Liver (tissue), 9 donors: ENCODE data around the gene ZG16B. TPM values are rescaled to one million over a fixed set of nuclear protein-coding genes. Genes with fewer than 3 reads are reported as not detected.

Experiments
- DNase-seq: peaks from one replicate; pipeline ENCODE4 v3.0.0-alpha.2; 2017; ENCODE audit warnings: low spot score
- H3K27ac ChIP-seq, 2 donors: one replicate each; pipeline ENCODE4 v1.7.0; 2013; ENCODE audit warnings: inconsistent platforms in 2 of 2, low read length in 2 of 2, control low read depth in 1 of 2, low read depth in 1 of 2, mild to moderate bottlenecking in 1 of 2
- H3K27me3 ChIP-seq, 4 donors: one replicate each; pipeline versions ENCODE4 v1.6.1 to v1.7.0; 2013; ENCODE audit warnings: low read length in 3 of 4, inconsistent platforms in 1 of 4, mild to moderate bottlenecking in 1 of 4, moderate library complexity in 1 of 4; ENCODE audit not compliant: control insufficient read depth in 4 of 4, insufficient read depth in 4 of 4
- H3K36me3 ChIP-seq, 4 donors: one replicate each; pipeline versions ENCODE4 v1.6.1 to v1.7.0; 2013; ENCODE audit warnings: low read length in 3 of 4, mild to moderate bottlenecking in 3 of 4, low read depth in 1 of 4, moderate library complexity in 1 of 4; ENCODE audit not compliant: control insufficient read depth in 4 of 4, insufficient read depth in 3 of 4
- H3K4me1 ChIP-seq, 4 donors: one replicate each; pipeline versions ENCODE4 v1.6.1 to v1.7.0; 2013; ENCODE audit warnings: low read length in 3 of 4, mild to moderate bottlenecking in 3 of 4, moderate library complexity in 1 of 4; ENCODE audit not compliant: control insufficient read depth in 4 of 4, insufficient read depth in 4 of 4
- H3K4me3 ChIP-seq, 3 donors: one replicate each; pipeline versions ENCODE4 v1.6.1 to v1.7.0; 2013; ENCODE audit warnings: low read length in 3 of 3, control low read depth in 1 of 3, low read depth in 1 of 3, mild to moderate bottlenecking in 1 of 3
- H3K9ac ChIP-seq, 2 donors: one replicate each; pipeline ENCODE4 v1.7.0; 2013; ENCODE audit warnings: low read length in 2 of 2, mild to moderate bottlenecking in 2 of 2, moderate library complexity in 2 of 2, control low read depth in 1 of 2, low read depth in 1 of 2
- H3K9me3 ChIP-seq, 4 donors: one replicate each; pipeline versions ENCODE4 v1.6.1 to v1.7.0; 2013; ENCODE audit warnings: low read length in 3 of 4; ENCODE audit not compliant: control insufficient read depth in 4 of 4
- CTCF ChIP-seq: fragments of 150-350 bp; IDR thresholded peaks from 2 replicates; pipeline ENCODE4 v1.5.1; 2017; ENCODE audit warnings: improper control_type of control experiment, low read depth, low read length; ENCODE audit not compliant: missing input control
- EGR1 ChIP-seq, 2 donors: IDR thresholded peaks; 2 replicates each; pipeline ENCODE4 v1.6.1; 2016 to 2018; ENCODE audit warnings: antibody characterized with exemption in 2 of 2, low read depth in 2 of 2
- GABPA ChIP-seq, 2 donors: IDR thresholded peaks in 1 of 2; conservative IDR thresholded peaks in 1 of 2; 2 replicates each; pipeline ENCODE4 v1.6.1; 2016; ENCODE audit warnings: antibody characterized with exemption in 2 of 2, mild to moderate bottlenecking in 1 of 2, moderate library complexity in 1 of 2
- HNF4G ChIP-seq: IDR thresholded peaks from 2 replicates; pipeline ENCODE4 v1.6.1; 2016; ENCODE audit warnings: antibody characterized with exemption
- JUND ChIP-seq, 2 donors: IDR thresholded peaks; 2 replicates each; pipeline ENCODE4 v1.6.1; 2016; ENCODE audit warnings: antibody characterized with exemption in 2 of 2
- MAX ChIP-seq: IDR thresholded peaks from 2 replicates; pipeline ENCODE4 v1.6.1; 2016; ENCODE audit warnings: antibody characterized with exemption
- NR2F2 ChIP-seq: IDR thresholded peaks from 2 replicates; pipeline ENCODE4 v1.6.1; 2016; ENCODE audit warnings: antibody characterized with exemption
- RAD21 ChIP-seq, 2 donors: IDR thresholded peaks; 2 replicates each; pipeline ENCODE4 v1.6.1; 2016; ENCODE audit warnings: antibody characterized with exemption in 2 of 2, mild to moderate bottlenecking in 2 of 2
- REST ChIP-seq: IDR thresholded peaks from 2 replicates; pipeline ENCODE4 v1.6.1; 2016; ENCODE audit warnings: antibody characterized with exemption, mild to moderate bottlenecking
- RXRA ChIP-seq, 2 donors: IDR thresholded peaks; 2 replicates each; pipeline ENCODE4 v1.6.1; 2017 to 2018; ENCODE audit warnings: antibody characterized with exemption in 2 of 2, mild to moderate bottlenecking in 1 of 2
- WGBS: extraction: QIAGEN DNeasy Blood & Tissue Kit; methylation state at CpG from one replicate; pipeline ENCODE4 v1.1.7; 2013; 5-methylcytosine and 5-hydroxymethylcytosine counted together
- polyA plus RNA-seq, 2 donors: library from polyadenylated mRNA; stranded (reverse) in 1 of 2; unstranded in 1 of 2; fragments of 200-250 nt in 1 of 2; fragments of >200 nt in 1 of 2; fragmentation: Nextera tagmentation in 1 of 2; extraction: Ambion mirVana in 1 of 2; gene quantifications; one replicate each; pipeline versions ENCODE4 v1.2.1 to v1.2.3, GENCODE V29; 2013 to 2015
- total RNA-seq, 2 donors: library from RNA; depleted of rRNA; stranded (reverse); fragments of >200 nt; gene quantifications; one replicate each; pipeline ENCODE4 v1.2.3, GENCODE V29; 2014
- TF ChIP-seq, protein P1 (sequence below): IDR thresholded peaks from 2 replicates; pipeline ENCODE4 v1.6.1; 2016; ENCODE audit warnings: antibody characterized with exemption
- donor health status: healthy.
- donor health status: healthy.
- donor health status: healthy.
- donor health status: healthy.
- donor health status: healthy.

The ZG16B gene
- total and polyA plus RNA-seq, 4 donors = 0.24 to 0.79 (median 0.43) TPM

DNA sequence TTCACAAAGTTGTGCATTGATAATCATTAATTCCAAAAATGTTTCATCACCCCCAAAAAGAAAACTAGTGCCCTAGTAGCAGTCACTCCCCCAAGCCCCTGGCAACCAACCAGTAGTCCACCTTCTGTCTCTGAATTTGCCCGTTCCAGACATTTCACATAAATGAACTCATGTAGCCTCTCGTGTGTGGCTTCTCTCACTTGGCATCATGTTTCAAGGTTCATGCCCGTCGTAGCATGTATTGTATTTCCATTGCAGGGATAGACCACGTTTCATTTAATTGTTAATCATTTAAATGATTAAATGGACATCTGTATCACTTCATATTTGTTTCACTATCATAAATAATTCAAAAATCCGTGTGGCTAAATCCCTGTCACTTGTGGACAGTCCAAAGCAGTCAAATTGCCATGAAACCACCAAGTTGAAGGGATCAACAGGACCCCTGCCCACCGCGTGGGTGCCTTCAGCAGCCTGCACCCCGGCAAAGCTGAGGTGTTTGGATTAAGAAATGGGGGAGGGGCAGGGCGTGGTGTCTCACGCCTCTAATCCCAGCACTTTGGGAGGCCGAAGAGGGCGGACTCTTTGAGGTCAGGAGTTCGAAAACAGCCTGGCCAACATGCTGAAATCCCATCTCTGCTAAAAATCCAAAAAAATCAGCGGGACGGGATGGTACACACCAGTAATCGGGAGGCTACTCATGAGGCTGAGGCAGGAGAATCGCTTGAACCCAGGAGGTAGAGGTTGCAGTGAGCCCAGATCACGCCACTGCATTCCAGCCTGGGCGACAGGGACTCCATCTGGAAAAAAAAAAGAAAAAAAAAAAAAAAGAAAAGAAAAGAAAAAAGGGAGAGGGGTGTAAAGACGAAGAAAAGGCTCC is 44.2 kb downstream of the ZG16B start:
- no peaks in the 10 kb centered on the region for H3K9me3 ChIP-seq
- no peaks in the 10 kb centered on the region for H3K4me1 ChIP-seq
- H3K27me3 ChIP-seq = no peaks in the 10 kb centered on the region
- no peak overlapping the region for H3K27ac ChIP-seq
- TF ChIP-seq, protein P1, sequence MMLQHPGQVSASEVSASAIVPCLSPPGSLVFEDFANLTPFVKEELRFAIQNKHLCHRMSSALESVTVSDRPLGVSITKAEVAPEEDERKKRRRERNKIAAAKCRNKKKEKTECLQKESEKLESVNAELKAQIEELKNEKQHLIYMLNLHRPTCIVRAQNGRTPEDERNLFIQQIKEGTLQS = no peak
- TF ChIP-seq CTCF = no peak
- TF ChIP-seq REST = no peak
- no peak for TF ChIP-seq NR2F2
- TF ChIP-seq EGR1 (IDR thresholded peaks at IDR 0.05; ENCODE audit: low read depth in 2 of 2) = no peak
- TF ChIP-seq RAD21 (IDR thresholded peaks at IDR 0.05) = no peak
- no peak for TF ChIP-seq JUND (IDR thresholded peaks at IDR 0.05)
- no peak for TF ChIP-seq RXRA (IDR thresholded peaks at IDR 0.05)
- no peak for TF ChIP-seq HNF4G
- 53% methylated on average over 21 of the region's 21 CpGs for WGBS
- no peak for DNase-seq
- no peak overlapping the region for H3K9ac ChIP-seq
- H3K4me3 ChIP-seq = no peak overlapping the region
- H3K36me3 ChIP-seq = no peaks in the 10 kb centered on the region

- no peaks in the 10 kb centered on the region for H3K36me3 ChIP-seq
- H3K9ac ChIP-seq = no peak overlapping the region
- H3K9me3 ChIP-seq = peaks cover under 1 to 4% (median 4%) of the 10 kb centered on the region in 4 donors
- WGBS = 9% methylated on average over 25 of the region's 25 CpGs
- H3K4me3 ChIP-seq = no peak overlapping the region
- DNase-seq = peak; percentile 70
- no peaks in the 10 kb centered on the region for H3K4me1 ChIP-seq
- no peaks in the 10 kb centered on the region for H3K27me3 ChIP-seq
- TF ChIP-seq, protein P1 = no peak
- TF ChIP-seq CTCF (peak; percentile 98), RXRA (IDR thresholded peaks at IDR 0.05) (peak in 1 of 2 donors; percentile 26), MAX (no peak), NR2F2 (peak; percentile 28), RAD21 (IDR thresholded peaks at IDR 0.05) (peak; percentile 79 to 86), GABPA (IDR thresholded peaks at IDR 0.05 in 1 of 2, conservative IDR thresholded peaks at IDR 0.05 in 1 of 2) (peak in 1 of 2 donors; percentile 34)
- H3K27ac ChIP-seq = no peak overlapping the region
Observed at GRCh38 chr16:2874912-2875362, 44.8 kb downstream of the ZG16B start.
